ENCODE results near the gene CDH8.

The CDH8 gene

DNA sequence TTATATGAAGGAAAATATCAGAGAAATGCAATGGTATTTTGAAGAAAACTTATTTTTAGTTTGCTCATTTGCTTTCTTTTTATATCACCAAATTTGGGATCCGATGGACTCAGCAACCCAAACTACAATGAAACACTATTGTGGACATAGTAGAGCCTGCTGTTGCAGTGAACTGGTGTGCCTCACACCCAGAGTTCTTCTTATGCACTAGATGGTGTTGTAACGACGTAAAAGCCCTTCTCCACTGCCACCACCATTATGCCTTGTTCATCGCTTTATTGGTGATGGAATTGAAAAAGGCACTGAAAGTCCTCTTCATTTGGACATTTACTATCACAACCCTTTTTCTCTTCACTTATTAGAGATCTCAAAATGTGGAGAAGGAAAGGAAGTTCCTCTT lies 381.3 kb downstream of the CDH8 start:
- DNase-seq (ENCODE audit: low read depth, low spot score): no peak

DNA sequence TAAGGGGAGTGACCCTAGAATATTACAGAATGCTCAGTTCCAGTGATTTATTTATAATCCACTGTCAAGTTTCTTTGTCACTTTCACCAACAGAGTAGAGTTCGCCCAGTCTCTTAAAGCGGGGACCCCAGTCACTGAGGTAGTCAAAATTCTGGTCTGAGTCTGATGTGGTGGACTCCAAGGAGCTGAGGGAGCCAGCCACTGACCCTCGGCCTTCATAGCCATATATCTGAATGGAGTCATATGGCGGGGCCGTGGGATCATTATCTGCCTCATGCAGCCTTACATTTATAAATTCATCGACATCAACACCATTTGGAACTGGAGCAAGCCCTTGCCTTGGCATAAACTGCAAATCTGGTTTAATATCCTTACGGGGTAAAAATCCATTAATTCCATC lies 382.7 kb downstream of the CDH8 start:
- DNase-seq (ENCODE audit: low read depth, low spot score): no peak

DNA sequence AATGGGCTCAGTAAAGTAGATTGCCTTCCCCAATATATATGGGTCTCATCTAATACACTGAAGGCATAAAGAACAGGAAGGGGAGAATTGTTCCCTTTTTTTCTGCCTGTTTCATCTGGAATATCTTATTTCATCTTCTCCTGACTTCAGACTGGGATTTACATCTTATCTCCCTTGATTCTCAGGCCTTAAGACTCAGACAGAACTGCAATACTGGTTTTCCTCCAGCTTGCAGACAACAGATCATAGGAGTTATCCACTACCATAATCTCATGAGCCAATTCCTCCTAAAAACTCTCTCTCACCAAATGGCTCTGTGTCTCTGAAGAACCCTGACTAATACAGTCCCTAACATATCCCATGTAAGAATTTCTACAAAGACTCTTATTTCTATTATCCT lies 390.7 kb downstream of the CDH8 start:
- DNase-seq (ENCODE audit: low read depth, low spot score): no peak

- DNase-seq (ENCODE audit: low read depth, low spot score): no peak
These were observed 391.5 kb downstream of the CDH8 start for GRCh38 chr16:61644736-61645135.

- no peak for DNase-seq (ENCODE audit: low read depth, low spot score)
These were observed 418.9 kb downstream of the CDH8 start for GRCh38 chr16:61617219-61617783.

DNA sequence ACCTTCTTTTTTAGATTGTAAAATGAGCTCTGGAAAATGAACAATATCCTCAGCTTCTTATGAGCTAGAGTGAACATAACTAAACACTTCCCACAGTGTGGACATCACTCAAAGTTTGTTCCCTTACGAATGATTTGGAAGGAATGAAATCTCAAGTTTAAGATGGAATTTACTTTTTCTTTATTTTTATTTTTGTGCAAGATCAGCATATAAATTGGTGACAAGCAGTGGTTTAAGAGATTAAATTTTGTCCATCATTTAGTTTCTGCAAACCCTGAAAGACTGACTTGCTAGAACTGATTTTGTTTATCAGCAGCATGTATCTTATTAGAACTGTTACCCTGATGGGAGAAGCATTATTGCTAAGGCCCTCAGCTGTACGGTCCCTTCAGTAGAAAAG lies 420.1 kb downstream of the CDH8 start:
- DNase-seq (ENCODE audit: low read depth, low spot score): no peak

- DNase-seq (ENCODE audit: low read depth, low spot score): no peak
These were observed 424.3 kb downstream of the CDH8 start for GRCh38 chr16:61611847-61612491.

DNA sequence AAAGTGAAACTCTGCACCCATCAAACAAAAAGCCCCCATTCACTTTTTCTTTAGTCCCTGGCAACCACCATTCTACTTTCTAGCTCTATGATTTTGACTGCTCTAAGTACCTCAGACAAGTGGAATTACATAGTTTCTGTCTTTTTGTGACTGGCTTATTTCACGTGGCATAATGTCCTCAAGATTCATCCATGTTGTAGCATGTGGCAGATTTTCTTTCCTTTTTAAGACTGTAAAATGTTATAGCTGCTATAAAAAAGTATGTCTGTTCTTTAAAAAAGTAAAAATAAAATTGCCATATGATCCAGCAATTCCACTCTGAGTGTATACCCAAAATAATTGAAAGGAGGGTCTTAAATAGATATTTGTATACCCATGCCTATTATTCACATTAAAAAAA lies 429.7 kb downstream of the CDH8 start:
- no peak for DNase-seq (ENCODE audit: low read depth, low spot score)

Measured in ELF-1 (cell line).